Astrocyte (in vitro differentiated cells and primary cell): ENCODE data around the gene SH2D6.

ENCODE experiments used
- EZH2 ChIP-seq: IDR thresholded peaks from 2 replicates; pipeline ENCODE4 v1.6.1; 2012; ENCODE audit warnings: mild to moderate bottlenecking, low read length, inconsistent platforms; ENCODE audit not compliant: insufficient read depth
- TF ChIP-seq, protein P1 (sequence below): IDR thresholded peaks from 2 replicates; pipeline ENCODE4 v1.5.1; 2011; ENCODE audit warnings: low read depth, mild to moderate bottlenecking, inconsistent platforms, low read length, moderate library complexity; ENCODE audit not compliant: insufficient read depth

DNA sequence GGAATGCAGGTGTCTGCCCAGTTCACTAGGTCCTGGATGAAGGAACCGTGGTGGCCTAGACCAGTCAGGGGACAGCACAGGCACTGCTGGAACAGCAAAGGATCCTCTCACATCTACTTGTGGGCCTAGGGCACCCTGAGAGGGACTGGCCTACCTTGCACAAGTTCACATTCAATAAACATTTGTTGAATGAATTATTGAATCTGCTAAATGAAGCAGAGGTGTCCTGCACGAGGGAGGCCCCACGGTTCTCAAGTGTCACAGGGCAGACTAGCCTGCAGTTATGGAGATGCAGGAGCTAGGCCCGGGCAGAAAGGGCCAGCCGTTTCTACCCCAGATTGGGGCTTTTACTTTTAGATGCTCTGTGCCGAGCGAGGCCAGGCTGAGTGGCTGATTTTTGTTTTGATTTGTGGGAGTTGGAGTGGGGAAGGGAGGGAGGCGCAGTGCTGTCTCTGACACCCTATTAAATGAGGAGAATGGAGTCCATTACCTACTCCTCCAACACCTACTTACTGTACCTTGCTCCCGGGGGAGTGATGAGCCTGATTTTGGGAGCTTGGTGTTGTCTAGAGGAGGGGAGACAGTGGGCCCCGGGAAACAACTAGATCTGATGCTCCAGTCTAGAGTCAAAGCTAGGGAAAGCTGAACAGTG, 18.4 kb downstream of the SH2D6 start:
- TF ChIP-seq, protein P1, sequence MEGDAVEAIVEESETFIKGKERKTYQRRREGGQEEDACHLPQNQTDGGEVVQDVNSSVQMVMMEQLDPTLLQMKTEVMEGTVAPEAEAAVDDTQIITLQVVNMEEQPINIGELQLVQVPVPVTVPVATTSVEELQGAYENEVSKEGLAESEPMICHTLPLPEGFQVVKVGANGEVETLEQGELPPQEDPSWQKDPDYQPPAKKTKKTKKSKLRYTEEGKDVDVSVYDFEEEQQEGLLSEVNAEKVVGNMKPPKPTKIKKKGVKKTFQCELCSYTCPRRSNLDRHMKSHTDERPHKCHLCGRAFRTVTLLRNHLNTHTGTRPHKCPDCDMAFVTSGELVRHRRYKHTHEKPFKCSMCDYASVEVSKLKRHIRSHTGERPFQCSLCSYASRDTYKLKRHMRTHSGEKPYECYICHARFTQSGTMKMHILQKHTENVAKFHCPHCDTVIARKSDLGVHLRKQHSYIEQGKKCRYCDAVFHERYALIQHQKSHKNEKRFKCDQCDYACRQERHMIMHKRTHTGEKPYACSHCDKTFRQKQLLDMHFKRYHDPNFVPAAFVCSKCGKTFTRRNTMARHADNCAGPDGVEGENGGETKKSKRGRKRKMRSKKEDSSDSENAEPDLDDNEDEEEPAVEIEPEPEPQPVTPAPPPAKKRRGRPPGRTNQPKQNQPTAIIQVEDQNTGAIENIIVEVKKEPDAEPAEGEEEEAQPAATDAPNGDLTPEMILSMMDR, result no peak
- TF ChIP-seq EZH2, result no peak
